OCI-LY7 (cell line): Measurements from ENCODE around the gene LY86.

Experiments
- EZH2phosphoT487 ChIP-seq: fragments of 200-600 bp; sonication (generic); IDR thresholded peaks from 2 replicates; pipeline ENCODE4 v1.6.1; 2018; ENCODE audit warnings: low read depth, borderline replicate concordance, mild to moderate bottlenecking, mixed run types, antibody characterized with exemption, low read length, moderate library complexity, mixed read lengths
- TF ChIP-seq, protein P1 (sequence below): fragments of 200-600 bp; sonication (generic); conservative IDR thresholded peaks from 2 replicates; pipeline ENCODE4 v1.5.1; 2014; ENCODE audit warnings: mild to moderate bottlenecking, antibody characterized with exemption, low read length, moderate library complexity, mixed read lengths

DNA sequence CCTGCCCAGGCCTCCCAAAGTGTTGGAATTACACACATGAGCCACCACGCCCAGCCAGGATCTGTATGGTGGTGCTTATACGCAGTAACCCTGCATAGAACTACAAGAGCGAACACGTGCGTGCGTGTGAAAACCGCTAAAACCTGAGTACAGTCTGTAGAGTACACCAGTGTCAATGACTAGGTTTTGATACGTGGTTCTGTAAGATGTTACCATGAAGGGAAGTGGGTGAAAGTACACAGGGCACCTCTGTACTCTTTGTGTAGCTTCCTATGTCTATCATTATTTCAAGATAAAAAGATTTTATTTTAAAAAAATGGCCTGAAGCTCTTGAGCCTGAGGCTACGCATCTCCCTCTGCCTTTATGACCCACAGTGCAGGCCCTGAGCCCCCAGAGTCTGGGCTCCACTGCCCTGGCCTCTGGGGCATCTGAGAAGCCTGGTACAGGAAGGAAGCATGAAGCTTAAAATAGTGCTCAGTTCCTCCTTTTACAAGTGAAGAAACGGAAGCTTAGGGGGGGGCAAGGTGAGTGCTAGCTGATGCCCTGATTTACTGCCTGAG is 21.6 kb downstream of the LY86 start:
- TF ChIP-seq, protein P1, sequence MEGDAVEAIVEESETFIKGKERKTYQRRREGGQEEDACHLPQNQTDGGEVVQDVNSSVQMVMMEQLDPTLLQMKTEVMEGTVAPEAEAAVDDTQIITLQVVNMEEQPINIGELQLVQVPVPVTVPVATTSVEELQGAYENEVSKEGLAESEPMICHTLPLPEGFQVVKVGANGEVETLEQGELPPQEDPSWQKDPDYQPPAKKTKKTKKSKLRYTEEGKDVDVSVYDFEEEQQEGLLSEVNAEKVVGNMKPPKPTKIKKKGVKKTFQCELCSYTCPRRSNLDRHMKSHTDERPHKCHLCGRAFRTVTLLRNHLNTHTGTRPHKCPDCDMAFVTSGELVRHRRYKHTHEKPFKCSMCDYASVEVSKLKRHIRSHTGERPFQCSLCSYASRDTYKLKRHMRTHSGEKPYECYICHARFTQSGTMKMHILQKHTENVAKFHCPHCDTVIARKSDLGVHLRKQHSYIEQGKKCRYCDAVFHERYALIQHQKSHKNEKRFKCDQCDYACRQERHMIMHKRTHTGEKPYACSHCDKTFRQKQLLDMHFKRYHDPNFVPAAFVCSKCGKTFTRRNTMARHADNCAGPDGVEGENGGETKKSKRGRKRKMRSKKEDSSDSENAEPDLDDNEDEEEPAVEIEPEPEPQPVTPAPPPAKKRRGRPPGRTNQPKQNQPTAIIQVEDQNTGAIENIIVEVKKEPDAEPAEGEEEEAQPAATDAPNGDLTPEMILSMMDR = no peak
- no peak for TF ChIP-seq EZH2phosphoT487
